ENCODE measurements around the gene LIN9.

LIN9 gene

DNA sequence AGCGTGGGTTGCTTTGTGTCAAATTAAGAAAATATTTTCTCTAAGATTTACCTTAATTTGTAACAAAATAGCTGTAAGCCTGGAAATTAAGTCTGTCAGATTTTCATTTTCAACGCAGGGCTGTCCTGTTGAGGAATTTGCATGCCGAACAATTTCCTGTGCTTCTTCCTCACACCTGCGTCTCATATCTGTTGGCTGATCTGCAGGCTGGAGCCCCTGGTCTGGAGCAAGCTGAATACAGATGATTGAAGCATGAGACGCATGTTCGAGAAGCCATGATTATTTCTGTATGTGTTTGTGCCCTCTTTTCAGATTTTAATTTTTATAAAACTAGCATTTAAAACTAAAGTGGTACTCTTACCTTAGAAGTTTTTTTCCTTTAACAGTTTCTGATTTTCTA is 75.7 kb downstream of the LIN9 start:
- no peak for DNase-seq (ENCODE audit: low read depth)
- H3K4me3 ChIP-seq (ENCODE audit: low read length): no peak overlapping the region
- TF ChIP-seq, protein P1, sequence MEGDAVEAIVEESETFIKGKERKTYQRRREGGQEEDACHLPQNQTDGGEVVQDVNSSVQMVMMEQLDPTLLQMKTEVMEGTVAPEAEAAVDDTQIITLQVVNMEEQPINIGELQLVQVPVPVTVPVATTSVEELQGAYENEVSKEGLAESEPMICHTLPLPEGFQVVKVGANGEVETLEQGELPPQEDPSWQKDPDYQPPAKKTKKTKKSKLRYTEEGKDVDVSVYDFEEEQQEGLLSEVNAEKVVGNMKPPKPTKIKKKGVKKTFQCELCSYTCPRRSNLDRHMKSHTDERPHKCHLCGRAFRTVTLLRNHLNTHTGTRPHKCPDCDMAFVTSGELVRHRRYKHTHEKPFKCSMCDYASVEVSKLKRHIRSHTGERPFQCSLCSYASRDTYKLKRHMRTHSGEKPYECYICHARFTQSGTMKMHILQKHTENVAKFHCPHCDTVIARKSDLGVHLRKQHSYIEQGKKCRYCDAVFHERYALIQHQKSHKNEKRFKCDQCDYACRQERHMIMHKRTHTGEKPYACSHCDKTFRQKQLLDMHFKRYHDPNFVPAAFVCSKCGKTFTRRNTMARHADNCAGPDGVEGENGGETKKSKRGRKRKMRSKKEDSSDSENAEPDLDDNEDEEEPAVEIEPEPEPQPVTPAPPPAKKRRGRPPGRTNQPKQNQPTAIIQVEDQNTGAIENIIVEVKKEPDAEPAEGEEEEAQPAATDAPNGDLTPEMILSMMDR (IDR thresholded peaks at IDR 0.05; ENCODE audit: insufficient read depth, low read depth, low read length, missing control alignments): no peak

DNA sequence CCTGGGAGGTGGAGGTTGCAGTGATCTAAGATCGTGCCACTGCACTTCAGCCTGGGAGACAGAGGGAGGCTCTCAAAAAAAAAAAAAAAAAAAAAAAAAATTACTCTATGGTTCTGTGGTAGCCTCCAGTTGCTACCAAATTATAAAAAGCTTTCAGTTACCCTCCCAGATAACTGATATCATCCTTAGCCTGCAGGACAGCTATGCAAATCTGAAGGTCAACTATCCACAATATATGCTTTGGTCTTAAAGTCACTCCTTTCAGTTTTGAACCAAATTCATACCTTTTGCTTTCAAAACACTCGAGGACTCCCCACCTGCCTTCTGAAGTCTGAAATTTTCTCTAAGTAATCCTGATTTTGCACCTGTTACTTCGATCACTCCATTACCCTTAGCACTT is 82.4 kb downstream of the LIN9 start:
- H3K4me3 ChIP-seq (ENCODE audit: low read length): no peak overlapping the region
- TF ChIP-seq, protein P1 (IDR thresholded peaks at IDR 0.05; ENCODE audit: insufficient read depth, low read depth, low read length, missing control alignments): no peak
- no peak for DNase-seq (ENCODE audit: low read depth)

DNA sequence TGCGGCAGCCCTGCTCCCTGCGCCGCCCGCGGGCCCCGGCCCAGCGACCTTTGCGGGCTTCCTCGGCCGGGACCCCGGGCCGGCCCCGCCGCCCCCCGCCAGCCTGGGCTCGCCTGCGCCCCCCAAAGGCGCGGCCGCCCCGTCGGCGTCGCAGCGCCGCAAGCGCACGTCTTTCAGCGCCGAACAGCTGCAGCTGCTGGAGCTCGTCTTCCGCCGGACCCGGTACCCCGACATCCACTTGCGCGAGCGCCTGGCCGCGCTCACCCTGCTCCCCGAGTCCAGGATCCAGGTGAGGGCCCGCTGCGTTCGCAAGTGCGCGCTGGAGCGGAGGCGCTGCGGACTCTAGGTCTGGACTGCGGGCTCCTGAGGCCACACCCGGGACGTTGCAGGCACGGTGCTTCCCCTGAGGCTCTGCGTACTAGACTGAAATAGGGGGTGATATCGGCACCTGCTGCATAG is 85.1 kb downstream of the LIN9 start:
- peak; percentile 35 for DNase-seq (ENCODE audit: low read depth)
- peak overlapping the region; percentile 41 for H3K4me3 ChIP-seq (ENCODE audit: low read length)
- TF ChIP-seq, protein P1 (IDR thresholded peaks at IDR 0.05; ENCODE audit: insufficient read depth, low read depth, low read length, missing control alignments): no peak

DNA sequence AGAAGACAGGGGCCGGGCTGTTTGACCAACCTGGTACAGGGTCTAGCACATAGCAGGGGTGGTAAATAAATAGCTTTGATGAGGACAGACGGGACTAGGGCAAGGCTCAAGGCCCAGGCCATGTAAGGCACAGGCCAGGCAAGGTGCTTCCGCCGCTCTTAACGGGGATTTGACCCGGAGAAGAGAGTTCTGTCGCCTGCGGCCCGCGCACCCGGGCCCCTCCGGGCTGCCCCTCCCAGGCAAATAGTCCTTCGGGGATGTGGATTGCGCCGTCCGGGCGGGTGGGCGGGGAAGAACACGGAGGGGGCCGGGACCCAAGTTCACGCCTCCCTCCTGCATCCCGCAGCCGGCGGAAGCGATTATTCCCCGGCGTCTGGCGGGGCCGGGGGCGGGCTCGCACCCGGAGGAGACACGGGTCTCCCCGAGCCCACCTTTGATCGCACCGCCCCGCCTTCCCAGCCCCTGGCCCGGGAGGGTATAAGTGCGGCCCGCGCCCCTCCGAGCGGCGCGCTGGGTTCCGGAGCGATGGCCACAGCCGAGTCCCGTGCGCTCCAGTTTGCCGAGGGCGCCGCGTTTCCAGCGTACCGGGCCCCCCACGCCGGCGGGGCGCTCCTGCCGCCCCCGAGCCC is 85.7 kb downstream of the LIN9 start, which contains the start of gene MIXL1:
Gene MIXL1 (plus strand): TSS at position 508 of the 629 bp plus-strand sequence. CDS start 18 bp downstream, at position 526.
- no peak for DNase-seq (ENCODE audit: low read depth)
- TF ChIP-seq, protein P1 (IDR thresholded peaks at IDR 0.05; ENCODE audit: insufficient read depth, low read depth, low read length, missing control alignments): no peak
- H3K4me3 ChIP-seq (ENCODE audit: low read length): peak within 1 kb of the TSS; percentile 41

DNA sequence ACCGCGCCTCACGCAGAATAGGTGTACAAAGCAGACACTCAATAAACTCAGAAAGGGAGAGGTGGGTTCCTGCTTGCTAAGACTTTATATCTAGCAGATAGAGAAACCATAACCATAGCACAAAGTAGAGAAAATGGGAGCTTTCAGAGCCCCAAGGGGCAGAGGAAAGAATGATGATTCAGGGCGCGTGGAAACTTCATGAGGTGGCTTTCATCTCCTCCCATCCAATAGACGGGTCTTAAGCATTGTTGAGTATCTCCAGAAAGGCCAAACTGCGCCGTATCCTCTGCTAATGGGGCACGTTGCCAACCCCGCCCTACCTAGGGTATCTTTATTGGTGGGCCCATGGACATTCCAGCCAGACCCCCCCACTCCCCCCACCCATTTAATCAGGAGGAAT is 86.3 kb downstream of the LIN9 start:
- H3K4me3 ChIP-seq (ENCODE audit: low read length): no peak overlapping the region
- TF ChIP-seq, protein P1 (IDR thresholded peaks at IDR 0.05; ENCODE audit: insufficient read depth, low read depth, low read length, missing control alignments): no peak
- no peak for DNase-seq (ENCODE audit: low read depth)

DNA sequence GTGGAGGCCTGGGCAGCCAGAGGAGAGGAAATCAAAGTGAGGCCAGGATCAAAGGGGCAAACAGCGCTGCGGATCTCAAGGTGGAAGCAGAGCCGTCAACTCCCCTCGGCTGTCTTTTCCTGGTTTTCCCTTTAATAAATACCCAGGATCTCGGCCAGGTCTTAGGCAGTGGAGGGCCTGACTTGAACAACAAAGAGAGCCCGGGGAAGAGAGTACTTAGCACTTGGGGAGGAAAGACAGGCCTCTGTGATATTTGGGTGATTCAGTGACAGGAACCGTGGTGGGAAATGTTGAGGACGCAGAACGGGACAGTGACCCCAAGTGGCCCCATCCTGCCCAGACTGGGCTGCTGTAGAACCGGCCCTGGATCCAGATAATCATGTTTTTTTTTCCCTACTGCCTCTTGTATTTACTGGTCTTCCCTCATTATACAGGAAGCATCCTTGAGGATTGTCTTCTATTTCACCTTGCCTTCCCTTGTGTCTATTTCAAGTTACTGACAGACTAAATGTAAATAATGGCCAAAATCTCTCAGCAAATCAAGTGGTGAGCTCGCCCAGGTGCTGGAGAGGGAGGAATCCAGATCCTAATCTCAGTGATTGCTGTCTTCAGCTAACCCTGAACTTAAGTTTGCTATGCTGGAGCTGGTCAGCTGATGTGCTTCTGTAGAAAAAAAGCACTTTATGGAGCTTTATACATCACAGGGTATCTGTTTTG is 88.3 kb downstream of the LIN9 start:
- TF ChIP-seq, protein P1 (IDR thresholded peaks at IDR 0.05; ENCODE audit: insufficient read depth, low read depth, low read length, missing control alignments): no peak
- H3K4me3 ChIP-seq (ENCODE audit: low read length): no peak overlapping the region
- DNase-seq (ENCODE audit: low read depth): no peak

All from epithelial cell of esophagus (primary cell).